SK-N-SH (cell line): ENCODE results near the gene RPS17. TPM values are rescaled to one million over a fixed set of nuclear protein-coding genes. Genes with fewer than 3 reads are reported as not detected.

Experiments used
- CTCF ChIA-PET: fragments of 300-600, 350-600 bp; formaldehyde crosslinking; extraction: SDS; loops from one replicate; lab custom pipeline; 2021; lab: Yijun Ruan, JAX
- POLR2A ChIA-PET: fragments of 350-600 bp; sonication (Branson Sonifier 250); formaldehyde crosslinking; extraction: SDS; loops from one replicate; lab custom pipeline; 2020; ENCODE audit warnings: antibody characterized with exemption, inconsistent platforms; lab: Yijun Ruan, JAX
- DNase-seq: peaks from one replicate; pipeline ENCODE4 v3.0.0; 2012
- H2AFZ ChIP-seq: fragments of 200-600 bp; sonication (generic); 2 replicates; pipeline ENCODE4 v1.8.1; 2016; ENCODE audit warnings: antibody characterized with exemption, mild to moderate bottlenecking, low read depth
- H3F3A ChIP-seq: fragments of 200-600 bp; sonication (generic); replicated peaks from 2 replicates; pipeline ENCODE3; 2016; ENCODE audit warnings: antibody characterized with exemption, mild to moderate bottlenecking; ENCODE audit not compliant: insufficient read depth
- H3K27ac ChIP-seq, 2 experiments: fragments of 200-500 bp in 1 of 2; fragments of 200-600 bp in 1 of 2; sonication (Bioruptor generic) in 1 of 2; sonication (generic), shearing (Covaris generic) in 1 of 2; 2 replicates each; pipeline versions ENCODE4 v1.5.1 to v1.6.1; 2014 to 2016; ENCODE audit warnings: low read depth in 2 of 2, inconsistent platforms in 1 of 2, low read length in 1 of 2, mild to moderate bottlenecking in 1 of 2, mixed read lengths in 1 of 2
- H3K27me3 ChIP-seq: fragments of 200-600 bp; sonication (generic), shearing (Covaris generic); 2 replicates; pipeline ENCODE4 v1.6.1; 2016; ENCODE audit warnings: mixed run types; ENCODE audit not compliant: insufficient read depth
- H3K36me3 ChIP-seq, 2 experiments: fragments of 200-500 bp in 1 of 2; fragments of 200-600 bp in 1 of 2; sonication (Bioruptor generic) in 1 of 2; sonication (generic) in 1 of 2; replicated peaks in 1 of 2; 2 replicates each; pipeline versions ENCODE3 to v1.5.1; 2014 to 2016; ENCODE audit warnings: low read length in 1 of 2, mild to moderate bottlenecking in 1 of 2; ENCODE audit not compliant: insufficient read depth in 2 of 2, control insufficient read depth in 1 of 2
- H3K4me1 ChIP-seq, 2 experiments: fragments of 200-500 bp in 1 of 2; fragments of 200-600 bp in 1 of 2; sonication (Bioruptor generic) in 1 of 2; sonication (generic), shearing (Covaris generic) in 1 of 2; 2 replicates each; pipeline versions ENCODE4 v1.5.1 to v1.6.1; 2014 to 2016; ENCODE audit warnings: low read depth in 1 of 2, low read length in 1 of 2, mixed run types in 1 of 2; ENCODE audit not compliant: insufficient read depth in 2 of 2, control insufficient read depth in 1 of 2
- H3K4me2 ChIP-seq: fragments of 200-600 bp; sonication (generic), shearing (Covaris generic); 2 replicates; pipeline ENCODE4 v1.6.1; 2017; ENCODE audit warnings: mixed run types
- H3K4me3 ChIP-seq, 2 experiments: fragments of 200-500 bp in 1 of 2; fragments of 200-600 bp in 1 of 2; sonication (Bioruptor generic) in 1 of 2; sonication (generic), shearing (Covaris generic) in 1 of 2; 2 replicates each; pipeline versions ENCODE4 v1.5.1 to v1.8.1; 2014 to 2016; ENCODE audit warnings: low read depth in 2 of 2, inconsistent platforms in 1 of 2, low read length in 1 of 2, mild to moderate bottlenecking in 1 of 2, mixed read lengths in 1 of 2, moderate library complexity in 1 of 2
- H3K79me2 ChIP-seq: fragments of 200-600 bp; sonication (generic); 2 replicates; pipeline ENCODE4 v1.8.1; 2017; ENCODE audit warnings: mild to moderate bottlenecking; ENCODE audit not compliant: insufficient read depth
- H3K9ac ChIP-seq: fragments of 200-600 bp; sonication (generic); 2 replicates; pipeline ENCODE4 v1.6.1; 2017; ENCODE audit warnings: mixed run types
- H3K9me2 ChIP-seq: fragments of 200-600 bp; sonication (generic); 2 replicates; pipeline ENCODE4 v1.6.1; 2017; ENCODE audit warnings: mixed run types
- H3K9me3 ChIP-seq: fragments of 200-600 bp; sonication (generic); 2 replicates; pipeline ENCODE4 v1.6.1; 2017; ENCODE audit warnings: mixed run types, mild to moderate bottlenecking, moderate library complexity
- H4K20me1 ChIP-seq: fragments of 200-600 bp; sonication (generic); 2 replicates; pipeline ENCODE4 v1.6.1; 2017; ENCODE audit warnings: mild to moderate bottlenecking, mixed run types; ENCODE audit not compliant: insufficient read depth
- ELF1 ChIP-seq: IDR thresholded peaks from 2 replicates; pipeline ENCODE4 v1.4.0; 2012
- EZH2phosphoT487 ChIP-seq: fragments of 200-600 bp; sonication (generic); IDR thresholded peaks from 2 replicates; pipeline ENCODE4 v1.6.1; 2017; ENCODE audit warnings: low read depth, mixed run types, mild to moderate bottlenecking, antibody characterized with exemption, moderate library complexity, borderline replicate concordance
- FOSL2 ChIP-seq: IDR thresholded peaks from 2 replicates; pipeline ENCODE4 v1.4.0; 2012; ENCODE audit warnings: low read depth, mild to moderate bottlenecking, moderate library complexity, borderline replicate concordance
- FOXJ3 ChIP-seq: sonication (generic); formaldehyde crosslinking; IDR thresholded peaks from 2 replicates; pipeline ENCODE4 v1.5.1; 2020; ENCODE audit warnings: mild to moderate bottlenecking, missing genetic modification reagents
- FOXM1 ChIP-seq: IDR thresholded peaks from 2 replicates; pipeline ENCODE4 v1.4.0; 2012; ENCODE audit warnings: low read depth, mild to moderate bottlenecking
- GATA2 ChIP-seq: sonication (generic); formaldehyde crosslinking; IDR thresholded peaks from 2 replicates; pipeline ENCODE4 v1.5.0; 2020; ENCODE audit warnings: mild to moderate bottlenecking, missing genetic modification reagents
- JUND ChIP-seq: IDR thresholded peaks from 2 replicates; pipeline ENCODE4 v1.4.0; 2012
- MAX ChIP-seq: IDR thresholded peaks from 2 replicates; pipeline ENCODE4 v1.4.0; 2012; ENCODE audit warnings: low read depth
- MEF2A ChIP-seq: IDR thresholded peaks from 2 replicates; pipeline ENCODE4 v1.4.0; 2012; ENCODE audit warnings: low read depth, borderline replicate concordance
- NFIC ChIP-seq: IDR thresholded peaks from 2 replicates; pipeline ENCODE4 v1.4.0; 2012; ENCODE audit warnings: borderline replicate concordance
- POLR2AphosphoS5 ChIP-seq: IDR thresholded peaks from 2 replicates; pipeline ENCODE4 v1.6.1; 2012; ENCODE audit warnings: low read depth, low read length
- RAD21 ChIP-seq: IDR thresholded peaks from 2 replicates; pipeline ENCODE4 v1.6.1; 2012; ENCODE audit warnings: mild to moderate bottlenecking, low read length
- RCOR1 ChIP-seq: fragments of 150-350 bp; IDR thresholded peaks from 2 replicates; pipeline ENCODE4 v1.6.1; 2017; ENCODE audit warnings: antibody characterized with exemption, low read length
- REST ChIP-seq: IDR thresholded peaks from 2 replicates; pipeline ENCODE4 v1.6.1; 2012; ENCODE audit warnings: mild to moderate bottlenecking, low read depth, low read length, moderate library complexity
- SIN3A ChIP-seq: IDR thresholded peaks from 2 replicates; pipeline ENCODE4 v1.6.1; 2012; ENCODE audit warnings: low read depth, mild to moderate bottlenecking, low read length, moderate library complexity, borderline replicate concordance
- SMC3 ChIP-seq: IDR thresholded peaks from 2 replicates; pipeline ENCODE4 v1.6.1; 2012; ENCODE audit warnings: low read depth, low read length, improper control_type of control experiment
- TCF12 ChIP-seq: IDR thresholded peaks from 2 replicates; pipeline ENCODE4 v1.4.0; 2012
- TEAD4 ChIP-seq: IDR thresholded peaks from 2 replicates; pipeline ENCODE4 v1.4.0; 2012; ENCODE audit warnings: mild to moderate bottlenecking, borderline replicate concordance; ENCODE audit not compliant: insufficient read depth
- YY1 ChIP-seq: IDR thresholded peaks from 2 replicates; pipeline ENCODE4 v1.4.0; 2012; ENCODE audit warnings: low read depth, mild to moderate bottlenecking
- WGBS: methylation state at CpG from one replicate; pipeline ENCODE4 v1.1.6; 2017; ENCODE audit warnings: low lambda C conversion rate; 5-methylcytosine and 5-hydroxymethylcytosine counted together
- polyA plus RNA-seq, 3 experiments: library from polyadenylated mRNA; depleted of rRNA; stranded (reverse); fragments of >200 nt; gene quantifications; 2 replicates each; pipeline ENCODE4 v1.2.3, GENCODE V29; 2012
- TF ChIP-seq, protein P1 (sequence below): fragments of 200-600 bp; sonication (generic); IDR thresholded peaks from 2 replicates; pipeline ENCODE4 v1.6.1; 2017; ENCODE audit warnings: antibody characterized with exemption, mild to moderate bottlenecking, moderate library complexity
- TF ChIP-seq, protein P2 (sequence below): IDR thresholded peaks from 2 replicates; pipeline ENCODE4; 2012
- TF ChIP-seq, protein P3 (sequence below): fragments of 150-350 bp; IDR thresholded peaks from 2 replicates; pipeline ENCODE4 v1.6.1; 2017; ENCODE audit warnings: antibody characterized with exemption, low read length, low read depth, borderline replicate concordance

RPS17 gene
- polyA plus RNA-seq, 1 of the 3 experiments (the other 2 are of a cell fraction): 9,168 TPM

DNA sequence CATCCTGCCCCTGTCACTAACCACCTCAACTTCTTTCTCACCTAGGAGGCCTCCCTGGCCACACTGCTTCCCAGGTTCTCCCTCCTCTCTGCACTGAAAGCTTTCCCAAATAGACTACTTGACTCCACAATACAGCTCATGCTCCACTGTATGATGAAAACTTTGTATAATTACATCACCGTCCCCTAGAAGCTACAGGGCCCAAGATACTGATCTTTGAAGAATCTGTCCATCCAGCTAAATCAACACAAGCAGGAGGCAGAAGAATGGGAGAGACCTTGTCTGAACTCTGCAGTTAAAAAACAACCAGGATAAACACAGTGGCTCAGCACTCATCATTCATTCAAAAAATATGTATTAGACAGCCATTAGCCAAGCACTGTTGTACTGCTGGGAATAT is 26.4 kb upstream of the RPS17 start (continued):
- TF ChIP-seq REST (no peak), SIN3A (no peak), FOXJ3 (CRISPR knock-in tag) (no peak), ELF1 (no peak), MAX (no peak), RAD21 (no peak)

DNA sequence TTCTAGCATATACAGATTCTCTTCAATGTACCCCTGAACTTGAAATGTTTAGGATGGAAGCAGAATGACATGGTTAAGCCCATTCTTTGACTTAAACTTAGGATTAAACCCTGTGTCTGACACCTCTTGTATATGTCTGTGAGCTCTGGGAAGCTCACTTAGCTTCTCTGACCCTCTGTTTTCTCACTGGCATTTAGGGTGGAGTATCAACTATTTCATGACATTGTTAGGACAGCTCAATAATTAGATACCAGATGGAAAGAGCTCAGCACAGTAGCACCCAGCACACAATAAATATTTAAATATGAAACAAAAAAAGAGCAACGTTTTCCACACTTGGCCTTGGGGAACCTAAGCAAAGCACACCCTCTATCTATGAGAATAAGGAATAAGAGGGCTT is 18.2 kb upstream of the RPS17 start:
- Histone ChIP-seq H3K4me2 (no peak overlapping the region), H3K9me3 (no peaks in the 10 kb centered on the region), H3K9ac (no peak overlapping the region), H3K4me3 (no peak overlapping the region), H3K9me2 (no peaks in the 10 kb centered on the region), H2AFZ (no peak overlapping the region)
- TF ChIP-seq GATA2 (CRISPR knock-in tag): no peak
- TF ChIP-seq EZH2phosphoT487: no peak
- TF ChIP-seq TCF12: no peak
- no peak for TF ChIP-seq ELF1
- TF ChIP-seq, protein P1, sequence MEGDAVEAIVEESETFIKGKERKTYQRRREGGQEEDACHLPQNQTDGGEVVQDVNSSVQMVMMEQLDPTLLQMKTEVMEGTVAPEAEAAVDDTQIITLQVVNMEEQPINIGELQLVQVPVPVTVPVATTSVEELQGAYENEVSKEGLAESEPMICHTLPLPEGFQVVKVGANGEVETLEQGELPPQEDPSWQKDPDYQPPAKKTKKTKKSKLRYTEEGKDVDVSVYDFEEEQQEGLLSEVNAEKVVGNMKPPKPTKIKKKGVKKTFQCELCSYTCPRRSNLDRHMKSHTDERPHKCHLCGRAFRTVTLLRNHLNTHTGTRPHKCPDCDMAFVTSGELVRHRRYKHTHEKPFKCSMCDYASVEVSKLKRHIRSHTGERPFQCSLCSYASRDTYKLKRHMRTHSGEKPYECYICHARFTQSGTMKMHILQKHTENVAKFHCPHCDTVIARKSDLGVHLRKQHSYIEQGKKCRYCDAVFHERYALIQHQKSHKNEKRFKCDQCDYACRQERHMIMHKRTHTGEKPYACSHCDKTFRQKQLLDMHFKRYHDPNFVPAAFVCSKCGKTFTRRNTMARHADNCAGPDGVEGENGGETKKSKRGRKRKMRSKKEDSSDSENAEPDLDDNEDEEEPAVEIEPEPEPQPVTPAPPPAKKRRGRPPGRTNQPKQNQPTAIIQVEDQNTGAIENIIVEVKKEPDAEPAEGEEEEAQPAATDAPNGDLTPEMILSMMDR: no peak
- TF ChIP-seq SIN3A: no peak
- TF ChIP-seq FOSL2: no peak
- TF ChIP-seq POLR2AphosphoS5: no peak
- TF ChIP-seq MEF2A: no peak
- TF ChIP-seq SMC3: no peak
- TF ChIP-seq YY1: no peak
- TF ChIP-seq FOXM1: no peak
- TF ChIP-seq, protein P2, sequence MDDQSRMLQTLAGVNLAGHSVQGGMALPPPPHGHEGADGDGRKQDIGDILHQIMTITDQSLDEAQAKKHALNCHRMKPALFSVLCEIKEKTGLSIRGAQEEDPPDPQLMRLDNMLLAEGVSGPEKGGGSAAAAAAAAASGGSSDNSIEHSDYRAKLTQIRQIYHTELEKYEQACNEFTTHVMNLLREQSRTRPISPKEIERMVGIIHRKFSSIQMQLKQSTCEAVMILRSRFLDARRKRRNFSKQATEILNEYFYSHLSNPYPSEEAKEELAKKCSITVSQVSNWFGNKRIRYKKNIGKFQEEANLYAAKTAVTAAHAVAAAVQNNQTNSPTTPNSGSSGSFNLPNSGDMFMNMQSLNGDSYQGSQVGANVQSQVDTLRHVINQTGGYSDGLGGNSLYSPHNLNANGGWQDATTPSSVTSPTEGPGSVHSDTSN: no peak
- no peak for TF ChIP-seq RCOR1
- TF ChIP-seq TEAD4: no peak
- TF ChIP-seq RAD21: no peak
- TF ChIP-seq JUND: no peak
- TF ChIP-seq, protein P3, sequence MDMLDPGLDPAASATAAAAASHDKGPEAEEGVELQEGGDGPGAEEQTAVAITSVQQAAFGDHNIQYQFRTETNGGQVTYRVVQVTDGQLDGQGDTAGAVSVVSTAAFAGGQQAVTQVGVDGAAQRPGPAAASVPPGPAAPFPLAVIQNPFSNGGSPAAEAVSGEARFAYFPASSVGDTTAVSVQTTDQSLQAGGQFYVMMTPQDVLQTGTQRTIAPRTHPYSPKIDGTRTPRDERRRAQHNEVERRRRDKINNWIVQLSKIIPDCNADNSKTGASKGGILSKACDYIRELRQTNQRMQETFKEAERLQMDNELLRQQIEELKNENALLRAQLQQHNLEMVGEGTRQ: no peak
- no peak for TF ChIP-seq NFIC
- TF ChIP-seq, all 33 proteins: peak for 0
- Histone ChIP-seq H3K79me2 (no peaks in the 10 kb centered on the region), H3K4me1 (no peaks in the 10 kb centered on the region), H3F3A (no peaks in the 10 kb centered on the region), H3K36me3 (no peaks in the 10 kb centered on the region), H3K27me3 (no peaks in the 10 kb centered on the region), H4K20me1 (no peaks in the 10 kb centered on the region), H3K27ac (no peak overlapping the region)
- ChIA-PET CTCF (no interaction called here), POLR2A (interaction anchor here (1.3 kb wide), 1 partner anchor 18 kb away, joined by 4 read pairs; the partner anchor contains the start of gene RPS17)
- WGBS: 38% methylated on average over 1 of the region's 1 CpG
- no peak for DNase-seq
